IMR-90 (cell line): ENCODE measurements around the gene BCL11A. TPM values are rescaled to one million over a fixed set of nuclear protein-coding genes. Genes with fewer than 3 reads are reported as not detected.

Experiments
- ATAC-seq: fragments of 200-7000 bp; cut with Tn5 transposase; 2 replicates; pipeline ENCODE4 v1.9.1; 2020; ENCODE audit warnings: low read depth, mild to moderate bottlenecking, moderate library complexity
- BruUV-seq: library from RNA; stranded (reverse); fragments of 400-500 nt; replicated peaks from 2 replicates; lab custom pipeline; 2021; lab: Mats Ljungman, UMichigan
- CTCF ChIA-PET: fragments of 300-600 bp; formaldehyde crosslinking; extraction: SDS; loops from one replicate; lab custom pipeline; 2021; ENCODE audit warnings: antibody characterized with exemption; lab: Yijun Ruan, JAX
- POLR2A ChIA-PET: fragments of 300-600 bp; sonication (Branson Sonifier 250); formaldehyde crosslinking; loops from one replicate; lab custom pipeline; 2022; ENCODE audit warnings: antibody characterized with exemption; ENCODE audit not compliant: unreplicated experiment; lab: Charles Lee
- DNase-seq: peaks from one replicate; pipeline ENCODE4 v3.0.0; 2013
- H2AFZ ChIP-seq: replicated peaks from 2 replicates; pipeline ENCODE3; 2013; ENCODE audit warnings: low read length, mild to moderate bottlenecking; ENCODE audit not compliant: poor library complexity
- H2AK5ac ChIP-seq: 2 replicates; pipeline ENCODE4 v1.6.1; 2013; ENCODE audit warnings: low read depth, low read length, inconsistent platforms
- H2AK9ac ChIP-seq: replicated peaks from 2 replicates; pipeline ENCODE3; 2013; ENCODE audit warnings: mild to moderate bottlenecking, low read depth, low read length, moderate library complexity; ENCODE audit not compliant: poor library complexity
- H2BK120ac ChIP-seq: 2 replicates; pipeline ENCODE4 v1.6.1; 2013; ENCODE audit warnings: low read depth, low read length, inconsistent platforms
- H2BK15ac ChIP-seq: 3 replicates; pipeline ENCODE4 v1.6.1; 2013; ENCODE audit warnings: low read depth, low read length, inconsistent platforms
- H2BK20ac ChIP-seq: 2 replicates; pipeline ENCODE4 v1.6.1; 2013; ENCODE audit warnings: low read depth, mild to moderate bottlenecking, inconsistent platforms, low read length, moderate library complexity
- H2BK5ac ChIP-seq: 2 replicates; pipeline ENCODE4 v1.6.1; 2013; ENCODE audit warnings: mild to moderate bottlenecking, low read depth, low read length, inconsistent platforms; ENCODE audit not compliant: poor library complexity, severe bottlenecking
- H3K14ac ChIP-seq: replicated peaks from 2 replicates; pipeline ENCODE4 v1.6.1; 2013; ENCODE audit warnings: low read depth, low read length, inconsistent platforms
- H3K18ac ChIP-seq: 2 replicates; pipeline ENCODE4 v1.6.1; 2013; ENCODE audit warnings: low read depth, low read length, control low read depth
- H3K23ac ChIP-seq: 2 replicates; pipeline ENCODE4 v1.6.1; 2013; ENCODE audit warnings: low read depth, low read length, inconsistent platforms
- H3K27ac ChIP-seq: 2 replicates; pipeline ENCODE4 v1.5.1; 2013; ENCODE audit warnings: mild to moderate bottlenecking, control low read depth, low read length; ENCODE audit not compliant: insufficient read depth
- H3K27me3 ChIP-seq: 2 replicates; pipeline ENCODE4 v1.6.1; 2013; ENCODE audit warnings: low read length; ENCODE audit not compliant: control insufficient read depth, insufficient read depth
- H3K36me3 ChIP-seq: 2 replicates; pipeline ENCODE4 v1.6.1; 2013; ENCODE audit warnings: low read length, mixed read lengths; ENCODE audit not compliant: control insufficient read depth, insufficient read depth
- H3K4ac ChIP-seq: 2 replicates; pipeline ENCODE4 v1.6.1; 2013; ENCODE audit warnings: low read depth, low read length, inconsistent platforms
- H3K4me1 ChIP-seq: 2 replicates; pipeline ENCODE4 v1.6.1; 2013; ENCODE audit warnings: low read length, mixed read lengths; ENCODE audit not compliant: control insufficient read depth, insufficient read depth
- H3K4me2 ChIP-seq: 2 replicates; pipeline ENCODE4 v1.6.1; 2013; ENCODE audit warnings: low read depth, mild to moderate bottlenecking, control low read depth, low read length, moderate library complexity
- H3K4me3 ChIP-seq: 2 replicates; pipeline ENCODE4 v1.5.1; 2013; ENCODE audit warnings: low read depth, mild to moderate bottlenecking, control low read depth, low read length, moderate library complexity; ENCODE audit not compliant: insufficient read depth
- H3K56ac ChIP-seq: 2 replicates; pipeline ENCODE4 v1.6.1; 2013; ENCODE audit warnings: low read length, inconsistent platforms; ENCODE audit not compliant: insufficient read depth; ENCODE audit errors: extremely low read depth
- H3K79me1 ChIP-seq, 2 experiments: 2 replicates each; pipeline ENCODE4 v1.6.1; 2013; ENCODE audit warnings: low read length in 2 of 2, inconsistent platforms in 1 of 2, low read depth in 1 of 2
- H3K9ac ChIP-seq: 2 replicates; pipeline ENCODE4 v1.6.1; 2013; ENCODE audit warnings: low read depth, low read length, control low read depth
- H3K9me1 ChIP-seq: 2 replicates; pipeline ENCODE4 v1.6.1; 2013; ENCODE audit warnings: low read length, inconsistent platforms; ENCODE audit not compliant: insufficient read depth
- H3K9me3 ChIP-seq: 2 replicates; pipeline ENCODE4 v1.6.1; 2013; ENCODE audit warnings: low read length; ENCODE audit not compliant: control insufficient read depth, insufficient read depth
- H4K20me1 ChIP-seq: 2 replicates; pipeline ENCODE4 v1.6.1; 2013; ENCODE audit warnings: low read length, inconsistent platforms; ENCODE audit not compliant: insufficient read depth
- H4K5ac ChIP-seq: 2 replicates; pipeline ENCODE4 v1.6.1; 2013; ENCODE audit warnings: mild to moderate bottlenecking, low read depth, low read length, control low read depth
- H4K8ac ChIP-seq, 2 experiments: 2 replicates each; pipeline ENCODE4 v1.6.1; 2013; ENCODE audit warnings: low read depth in 2 of 2, low read length in 2 of 2, control low read depth in 1 of 2, inconsistent platforms in 1 of 2
- H4K91ac ChIP-seq: 2 replicates; pipeline ENCODE4 v1.6.1; 2013; ENCODE audit warnings: low read depth, low read length, inconsistent platforms; ENCODE audit not compliant: insufficient read depth
- BHLHE40 ChIP-seq: fragments of 150-350 bp; IDR thresholded peaks from 2 replicates; pipeline ENCODE4 v1.6.1; 2016; ENCODE audit warnings: mild to moderate bottlenecking, low read depth, low read length
- CHD1 ChIP-seq: IDR thresholded peaks from 2 replicates; pipeline ENCODE4 v1.6.1; 2012; ENCODE audit warnings: low read depth, low read length, improper control_type of control experiment
- ELK1 ChIP-seq: fragments of 150-350 bp; IDR thresholded peaks from 2 replicates; pipeline ENCODE4 v1.6.1; 2016; ENCODE audit warnings: low read depth, mild to moderate bottlenecking, low read length, moderate library complexity, borderline replicate concordance
- MAFK ChIP-seq: IDR thresholded peaks from 2 replicates; pipeline ENCODE4 v1.6.1; 2012; ENCODE audit warnings: low read depth, low read length, improper control_type of control experiment
- MXI1 ChIP-seq: IDR thresholded peaks from 2 replicates; pipeline ENCODE4 v1.6.1; 2012; ENCODE audit warnings: low read depth, mild to moderate bottlenecking, low read length, moderate library complexity, borderline replicate concordance
- POLR2A ChIP-seq: IDR thresholded peaks from 2 replicates; pipeline ENCODE4 v1.6.1; 2012; ENCODE audit warnings: mild to moderate bottlenecking, low read depth, low read length
- RFX5 ChIP-seq: IDR thresholded peaks from 2 replicates; pipeline ENCODE4 v1.8.0; 2012; ENCODE audit warnings: low read depth, mild to moderate bottlenecking, low read length, moderate library complexity
- WGBS, 2 experiments: methylation state at CpG; one replicate each; pipeline versions ENCODE4 v1.1.5 to v1.1.7; 2013; ENCODE audit warnings: missing lambda C conversion rate in 2 of 2; ENCODE audit not compliant: insufficient read length in 1 of 2; ENCODE audit errors: extremely low coverage in 2 of 2; 5-methylcytosine and 5-hydroxymethylcytosine counted together
- dilution Hi-C: fragments of 300-500 bp; cut with HindIII; formaldehyde crosslinking; loops from one replicate; pipeline ENCODE4 v1.14.3; 2018; ENCODE audit warnings: low sequenced_read_pairs; ENCODE audit not compliant: unreplicated experiment
- in situ Hi-C: fragments of 300-500 bp; cut with MboI; formaldehyde crosslinking; loops from 3 replicates; pipeline ENCODE4 v1.14.3; 2019; ENCODE audit warnings: low sequenced_read_pairs, inconsistent platforms, mixed read lengths
- intact Hi-C: fragments of 100-400 bp; cut with micrococcal nuclease; formaldehyde crosslinking; loops from 2 replicates; pipeline ENCODE4 v1.10.0; 2022
- polyA plus RNA-seq, 3 experiments: library from polyadenylated mRNA; depleted of rRNA; stranded (reverse); fragments of >200 nt; gene quantifications; 2 replicates each; pipeline ENCODE4 v1.2.3, GENCODE V29; 2012; ENCODE audit warnings: low replicate concordance in 1 of 3
- total RNA-seq: library from RNA; depleted of rRNA; stranded (reverse); fragments of >200 nt; gene quantifications from 2 replicates; pipeline ENCODE4 v1.2.3, GENCODE V29; 2012
- TF ChIP-seq, protein P1 (sequence below): conservative IDR thresholded peaks from 2 replicates; pipeline ENCODE4 v1.5.1; 2012; ENCODE audit warnings: mild to moderate bottlenecking, low read depth, low read length, improper control_type of control experiment
- TF ChIP-seq, protein P2 (sequence below): fragments of 150-350 bp; IDR thresholded peaks from 2 replicates; pipeline ENCODE4 v1.6.1; 2017; ENCODE audit warnings: mild to moderate bottlenecking, antibody characterized with exemption, low read length, low read depth

BCL11A gene
- total and polyA plus RNA-seq, 2 of the 4 experiments (the other 2 are of a cell fraction): 1.0 to 1.1 TPM

GRCh38 chr2:60557486-60557864 is 4.0 kb upstream of the BCL11A start:
- dilution Hi-C loops (no loop called here), in situ Hi-C loops (no loop called here), intact Hi-C loops (loop anchor here (10.0 kb wide), 1 partner anchor 1983 kb away; no protein-coding TSS in a partner anchor)
- Histone ChIP-seq H2AK9ac (no peak overlapping the region), H3K9ac (no peak overlapping the region), H3K79me1 (no peaks in the 10 kb centered on the region), H3K56ac (no peak overlapping the region), H3K27me3 (peaks cover 34% of the 10 kb centered on the region), H2BK5ac (no peak overlapping the region), H3K23ac (no peak overlapping the region), H4K5ac (no peak overlapping the region), H3K18ac (no peak overlapping the region), H3K4me3 (no peak overlapping the region), H3K14ac (no peak overlapping the region), H3K4me1 (no peaks in the 10 kb centered on the region), H3K4ac (no peak overlapping the region), H4K20me1 (no peaks in the 10 kb centered on the region), H3K27ac (no peak overlapping the region), H2BK120ac (no peak overlapping the region), H2AFZ (no peak overlapping the region), H3K4me2 (no peak overlapping the region), H3K36me3 (no peaks in the 10 kb centered on the region), H2AK5ac (no peak overlapping the region), H2BK15ac (no peak overlapping the region), H4K91ac (no peak overlapping the region), H2BK20ac (no peak overlapping the region), H4K8ac (no peak overlapping the region), H3K9me3 (no peaks in the 10 kb centered on the region), H3K9me1 (no peaks in the 10 kb centered on the region)
- WGBS, 2 experiments: no CpG with 5 or more reads among the region's 12 CpGs
- POLR2A ChIA-PET: interaction anchor here (0.7 kb wide), 1 partner anchor 691 kb away, joined by 6 read pairs; no protein-coding TSS in a partner anchor
- ATAC-seq (no peak), DNase-seq (no peak)
- BruUV-seq: no TSS peak
- CTCF ChIA-PET: interaction anchor here (0.6 kb wide), 1 partner anchor 123 kb away, joined by 3 read pairs; no protein-coding TSS in a partner anchor
- TF ChIP-seq POLR2A (no peak), BHLHE40 (no peak), RFX5 (no peak), ELK1 (no peak), MAFK (no peak), MXI1 (no peak), CHD1 (no peak)
- TF ChIP-seq, protein P1, sequence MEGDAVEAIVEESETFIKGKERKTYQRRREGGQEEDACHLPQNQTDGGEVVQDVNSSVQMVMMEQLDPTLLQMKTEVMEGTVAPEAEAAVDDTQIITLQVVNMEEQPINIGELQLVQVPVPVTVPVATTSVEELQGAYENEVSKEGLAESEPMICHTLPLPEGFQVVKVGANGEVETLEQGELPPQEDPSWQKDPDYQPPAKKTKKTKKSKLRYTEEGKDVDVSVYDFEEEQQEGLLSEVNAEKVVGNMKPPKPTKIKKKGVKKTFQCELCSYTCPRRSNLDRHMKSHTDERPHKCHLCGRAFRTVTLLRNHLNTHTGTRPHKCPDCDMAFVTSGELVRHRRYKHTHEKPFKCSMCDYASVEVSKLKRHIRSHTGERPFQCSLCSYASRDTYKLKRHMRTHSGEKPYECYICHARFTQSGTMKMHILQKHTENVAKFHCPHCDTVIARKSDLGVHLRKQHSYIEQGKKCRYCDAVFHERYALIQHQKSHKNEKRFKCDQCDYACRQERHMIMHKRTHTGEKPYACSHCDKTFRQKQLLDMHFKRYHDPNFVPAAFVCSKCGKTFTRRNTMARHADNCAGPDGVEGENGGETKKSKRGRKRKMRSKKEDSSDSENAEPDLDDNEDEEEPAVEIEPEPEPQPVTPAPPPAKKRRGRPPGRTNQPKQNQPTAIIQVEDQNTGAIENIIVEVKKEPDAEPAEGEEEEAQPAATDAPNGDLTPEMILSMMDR: no peak
- TF ChIP-seq, protein P2, sequence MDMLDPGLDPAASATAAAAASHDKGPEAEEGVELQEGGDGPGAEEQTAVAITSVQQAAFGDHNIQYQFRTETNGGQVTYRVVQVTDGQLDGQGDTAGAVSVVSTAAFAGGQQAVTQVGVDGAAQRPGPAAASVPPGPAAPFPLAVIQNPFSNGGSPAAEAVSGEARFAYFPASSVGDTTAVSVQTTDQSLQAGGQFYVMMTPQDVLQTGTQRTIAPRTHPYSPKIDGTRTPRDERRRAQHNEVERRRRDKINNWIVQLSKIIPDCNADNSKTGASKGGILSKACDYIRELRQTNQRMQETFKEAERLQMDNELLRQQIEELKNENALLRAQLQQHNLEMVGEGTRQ: no peak
